HCT116 (cell line): ENCODE data around the gene TMOD3.

Experiments used
- CEBPB ChIP-seq: IDR thresholded peaks from 2 replicates; pipeline ENCODE4 v1.6.1; 2012; ENCODE audit warnings: low read depth
- CTCF ChIP-seq, 3 experiments: fragments of 200-600 bp in 1 of 3; sonication (generic) in 1 of 3; IDR thresholded peaks in 2 of 3; conservative IDR thresholded peaks in 1 of 3; 2 replicates each; pipeline ENCODE4 v1.5.1; 2012 to 2017; ENCODE audit warnings: low read depth in 2 of 3, low read length in 2 of 3, antibody characterized with exemption in 1 of 3, borderline replicate concordance in 1 of 3, control low read depth in 1 of 3, mild to moderate bottlenecking in 1 of 3, mixed read lengths in 1 of 3, mixed run types in 1 of 3, moderate library complexity in 1 of 3; ENCODE audit not compliant: insufficient read depth in 1 of 3
- ELF1 ChIP-seq: IDR thresholded peaks from 2 replicates; pipeline ENCODE4 v1.6.1; 2012; ENCODE audit warnings: low read depth, borderline replicate concordance
- EZH2 ChIP-seq: fragments of 200-600 bp; sonication (generic); IDR thresholded peaks from 2 replicates; pipeline ENCODE4 v1.6.1; 2017; ENCODE audit warnings: antibody characterized with exemption, mixed run types
- POLR2A ChIP-seq: IDR thresholded peaks from 2 replicates; pipeline ENCODE4 v1.7.0; 2011; ENCODE audit warnings: borderline replicate concordance; ENCODE audit not compliant: insufficient read depth, insufficient read length; ENCODE audit errors: extremely low read depth
- POLR2AphosphoS5 ChIP-seq: IDR thresholded peaks from 2 replicates; pipeline ENCODE4 v1.6.1; 2011; ENCODE audit warnings: mild to moderate bottlenecking, low read depth, low read length, moderate library complexity
- SIN3A ChIP-seq: IDR thresholded peaks from 2 replicates; pipeline ENCODE4 v1.6.1; 2012; ENCODE audit warnings: low read depth
- SP1 ChIP-seq: IDR thresholded peaks from 2 replicates; pipeline ENCODE4 v1.6.1; 2012; ENCODE audit warnings: low read depth
- TCF7L2 ChIP-seq: IDR thresholded peaks from 2 replicates; pipeline ENCODE4 v1.7.0; 2011; ENCODE audit warnings: borderline replicate concordance, inconsistent platforms; ENCODE audit not compliant: insufficient read depth, insufficient read length; ENCODE audit errors: extremely low read depth
- YY1 ChIP-seq: IDR thresholded peaks from 2 replicates; pipeline ENCODE4 v1.6.1; 2011; ENCODE audit warnings: low read length, low read depth, moderate library complexity, mild to moderate bottlenecking; ENCODE audit not compliant: insufficient replicate concordance; ENCODE audit errors: extremely low read depth
- TF ChIP-seq, protein P1 (sequence below): IDR thresholded peaks from 2 replicates; pipeline ENCODE4 v1.6.1; 2012; ENCODE audit warnings: low read depth

DNA sequence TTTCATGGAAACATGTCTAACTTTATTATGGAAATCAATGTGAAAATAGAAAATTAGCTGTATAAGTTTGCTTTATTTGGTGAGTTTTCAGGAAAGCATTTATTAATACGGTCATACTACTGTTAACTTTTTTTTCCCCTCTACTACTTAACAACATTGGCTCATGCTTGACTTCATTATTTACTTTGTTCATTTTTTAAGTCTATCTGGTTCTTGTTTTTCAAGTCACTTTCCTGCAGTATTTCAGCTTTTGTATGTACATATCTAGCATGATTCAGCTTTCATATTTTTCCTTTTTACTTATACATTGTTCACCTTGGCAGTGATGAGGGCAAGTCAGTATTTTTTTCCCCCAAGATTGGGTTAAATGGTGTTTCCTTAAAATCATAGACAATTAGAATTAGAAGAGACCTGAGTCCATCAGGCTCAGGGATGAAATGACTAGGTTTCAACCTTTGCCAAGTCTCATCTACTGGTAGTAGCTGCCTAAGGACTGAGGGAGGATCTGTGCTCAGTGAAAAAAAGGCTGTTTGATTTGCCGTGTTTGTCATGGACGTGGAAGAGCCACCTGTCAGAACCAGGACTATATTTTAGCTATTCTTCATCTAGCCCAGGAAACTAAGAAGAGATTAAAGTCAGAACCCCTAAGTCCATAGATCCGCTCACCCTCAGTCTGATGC is 15.4 kb downstream of the TMOD3 start:
- TF ChIP-seq CEBPB (no peak), POLR2A (no peak), CTCF (IDR thresholded peaks at IDR 0.05 in 2 of 3, conservative IDR thresholded peaks at IDR 0.05 in 1 of 3; ENCODE audit: borderline replicate concordance in 1 of 3, insufficient read depth in 1 of 3, low read depth in 2 of 3, low read length in 2 of 3) (no peak), ELF1 (no peak), SIN3A (no peak), YY1 (no peak), POLR2AphosphoS5 (no peak), SP1 (no peak), TCF7L2 (no peak), EZH2 (no peak)
- TF ChIP-seq, protein P1, sequence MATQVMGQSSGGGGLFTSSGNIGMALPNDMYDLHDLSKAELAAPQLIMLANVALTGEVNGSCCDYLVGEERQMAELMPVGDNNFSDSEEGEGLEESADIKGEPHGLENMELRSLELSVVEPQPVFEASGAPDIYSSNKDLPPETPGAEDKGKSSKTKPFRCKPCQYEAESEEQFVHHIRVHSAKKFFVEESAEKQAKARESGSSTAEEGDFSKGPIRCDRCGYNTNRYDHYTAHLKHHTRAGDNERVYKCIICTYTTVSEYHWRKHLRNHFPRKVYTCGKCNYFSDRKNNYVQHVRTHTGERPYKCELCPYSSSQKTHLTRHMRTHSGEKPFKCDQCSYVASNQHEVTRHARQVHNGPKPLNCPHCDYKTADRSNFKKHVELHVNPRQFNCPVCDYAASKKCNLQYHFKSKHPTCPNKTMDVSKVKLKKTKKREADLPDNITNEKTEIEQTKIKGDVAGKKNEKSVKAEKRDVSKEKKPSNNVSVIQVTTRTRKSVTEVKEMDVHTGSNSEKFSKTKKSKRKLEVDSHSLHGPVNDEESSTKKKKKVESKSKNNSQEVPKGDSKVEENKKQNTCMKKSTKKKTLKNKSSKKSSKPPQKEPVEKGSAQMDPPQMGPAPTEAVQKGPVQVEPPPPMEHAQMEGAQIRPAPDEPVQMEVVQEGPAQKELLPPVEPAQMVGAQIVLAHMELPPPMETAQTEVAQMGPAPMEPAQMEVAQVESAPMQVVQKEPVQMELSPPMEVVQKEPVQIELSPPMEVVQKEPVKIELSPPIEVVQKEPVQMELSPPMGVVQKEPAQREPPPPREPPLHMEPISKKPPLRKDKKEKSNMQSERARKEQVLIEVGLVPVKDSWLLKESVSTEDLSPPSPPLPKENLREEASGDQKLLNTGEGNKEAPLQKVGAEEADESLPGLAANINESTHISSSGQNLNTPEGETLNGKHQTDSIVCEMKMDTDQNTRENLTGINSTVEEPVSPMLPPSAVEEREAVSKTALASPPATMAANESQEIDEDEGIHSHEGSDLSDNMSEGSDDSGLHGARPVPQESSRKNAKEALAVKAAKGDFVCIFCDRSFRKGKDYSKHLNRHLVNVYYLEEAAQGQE: no peak
